Measurements from ENCODE around the gene USP28. TPM values are rescaled to one million over a fixed set of nuclear protein-coding genes. Genes with fewer than 3 reads are reported as not detected.
"Not testable (repeated sequence)": the region's sequence is repeated elsewhere in the genome, so short reads cannot be mapped to it uniquely, and the experiment has no call there.

The USP28 gene
- total RNA-seq, 1 donor from 2014 or later: 12.3 TPM

GRCh38 chr11:113773416-113774173 lies 101.8 kb downstream of the USP28 start, which contains the start of gene ZW10:
ZW10 (minus strand) TSS chr11:113773692; CDS start chr11:113773666, 26 bp downstream.
- H3K4me1 ChIP-seq: peaks cover 20% of the 10 kb centered on the region
- intact Hi-C loops (cut with DNase I): no loop called here
- H3K9me3 ChIP-seq: no peaks in the 10 kb centered on the region
- H3K4me3 ChIP-seq: peak within 1 kb of the TSS; percentile 70 to 76
- peaks cover 0 to 5% of the 10 kb centered on the region in 2 donors for H3K36me3 ChIP-seq
- peak in 1 of 2 donors; percentile 92 for DNase-seq (ENCODE audit: extremely low spot score in 2 of 2)
- TF ChIP-seq POLR2AphosphoS5 (IDR thresholded peaks at IDR 0.05; ENCODE audit: insufficient read depth in 1 of 2, low read depth in 1 of 2): peak; percentile 89 to 98
- peak in 2 of 3 experiments; percentile 63 to 76 for TF ChIP-seq CTCF (IDR thresholded peaks at IDR 0.05)
- no peak for TF ChIP-seq POLR2A (IDR thresholded peaks at IDR 0.05)
- H3K27ac ChIP-seq: peak within 1 kb of the TSS; percentile 84
- H3K27me3 ChIP-seq: no peaks in the 10 kb centered on the region

- TF ChIP-seq POLR2A (IDR thresholded peaks at IDR 0.05) (no peak), CTCF (IDR thresholded peaks at IDR 0.05) (no peak), POLR2AphosphoS5 (IDR thresholded peaks at IDR 0.05; ENCODE audit: insufficient read depth in 1 of 2, low read depth in 1 of 2) (no peak)
- Histone ChIP-seq H3K4me1 (peaks cover 20% of the 10 kb centered on the region), H3K27me3 (no peaks in the 10 kb centered on the region), H3K4me3 (peak overlapping the region; percentile 70 to 76), H3K9me3 (no peaks in the 10 kb centered on the region), H3K36me3 (peaks cover 0 to 11% of the 10 kb centered on the region in 2 donors), H3K27ac (peak overlapping the region; percentile 84)
- no peak for DNase-seq (ENCODE audit: extremely low spot score in 2 of 2)
- intact Hi-C loops (cut with DNase I): no loop called here
Measured at GRCh38 chr11:113773092-113773415, 102.3 kb downstream of the USP28 start.

GRCh38 chr11:113771964-113772363 lies 103.4 kb downstream of the USP28 start:
- intact Hi-C loops (cut with DNase I): no loop called here
- H3K4me3 ChIP-seq: no peak overlapping the region

GRCh38 chr11:113764527-113765219 lies 110.7 kb downstream of the USP28 start:
- no peaks in the 10 kb centered on the region for H3K27me3 ChIP-seq
- H3K4me3 ChIP-seq: no peak overlapping the region
- intact Hi-C loops (cut with DNase I): no loop called here
- H3K36me3 ChIP-seq: peaks cover 0 to 27% of the 10 kb centered on the region in 2 donors
- no peaks in the 10 kb centered on the region for H3K4me1 ChIP-seq
- no peak overlapping the region for H3K27ac ChIP-seq
- TF ChIP-seq CTCF (IDR thresholded peaks at IDR 0.05) (no peak), POLR2AphosphoS5 (IDR thresholded peaks at IDR 0.05; ENCODE audit: insufficient read depth in 1 of 2, low read depth in 1 of 2) (no peak), POLR2A (IDR thresholded peaks at IDR 0.05) (no peak)
- H3K9me3 ChIP-seq: no peaks in the 10 kb centered on the region
- DNase-seq (ENCODE audit: extremely low spot score in 2 of 2): no peak

More at GRCh38 chr11:113771964-113772363, 103.4 kb downstream of the USP28 start:
- peaks cover 0 to 18% of the 10 kb centered on the region in 2 donors for H3K36me3 ChIP-seq
- H3K27ac ChIP-seq: no peak overlapping the region
- TF ChIP-seq CTCF (IDR thresholded peaks at IDR 0.05): no peak
- no peaks in the 10 kb centered on the region for H3K9me3 ChIP-seq
- H3K27me3 ChIP-seq: no peaks in the 10 kb centered on the region
- no peak for DNase-seq (ENCODE audit: extremely low spot score in 2 of 2)
- peaks cover 20% of the 10 kb centered on the region for H3K4me1 ChIP-seq

GRCh38 chr11:113763040-113763439 lies 112.3 kb downstream of the USP28 start:
- H3K4me3 ChIP-seq; H3K27ac ChIP-seq; intact Hi-C loops (cut with DNase I); H3K9me3 ChIP-seq; H3K27me3 ChIP-seq; H3K4me1 ChIP-seq; DNase-seq (ENCODE audit: extremely low spot score in 2 of 2): not testable (repeated sequence)
- H3K36me3 ChIP-seq: peaks cover 0 to 31% of the 10 kb centered on the region in 2 donors

Measured in vagina (tissue), 2 donors.